BLaER1 (cell line): ENCODE measurements around the gene ECE1.

Experiments used
- H3K27ac ChIP-seq: shearing (Covaris generic); formaldehyde crosslinking; 2 replicates; pipeline ENCODE4 v1.8.1; 2022
- H3K27me3 ChIP-seq: shearing (Covaris generic); formaldehyde crosslinking; 2 replicates; pipeline ENCODE4 v1.8.1; 2022
- H3K36me3 ChIP-seq: shearing (Covaris generic); formaldehyde crosslinking; 2 replicates; pipeline ENCODE4 v1.8.1; 2022
- H3K4me1 ChIP-seq: shearing (Covaris generic); formaldehyde crosslinking; 2 replicates; pipeline ENCODE4 v1.8.1; 2022
- H3K4me2 ChIP-seq: shearing (Covaris generic); formaldehyde crosslinking; 2 replicates; pipeline ENCODE4 v1.8.1; 2022
- H3K4me3 ChIP-seq: shearing (Covaris generic); formaldehyde crosslinking; 2 replicates; pipeline ENCODE4 v1.8.1; 2022
- H3K9ac ChIP-seq: shearing (Covaris generic); formaldehyde crosslinking; 2 replicates; pipeline ENCODE4 v1.8.1; 2022
- H3K9me3 ChIP-seq: shearing (Covaris generic); formaldehyde crosslinking; 2 replicates; pipeline ENCODE4 v1.8.1; 2022
- H4K20me1 ChIP-seq: shearing (Covaris generic); formaldehyde crosslinking; 2 replicates; pipeline ENCODE4 v1.8.1; 2022
- Cebpa-rat ChIP-seq: shearing (Covaris generic); IDR thresholded peaks from 2 replicates; pipeline ENCODE4 v1.8.1; 2022

ECE1 gene

GRCh38 chr1:21301794-21302440, 11.7 kb upstream of the ECE1 start:
- Histone ChIP-seq H4K20me1 (no peaks in the 10 kb centered on the region), H3K4me1 (peaks cover 54% of the 10 kb centered on the region), H3K4me2 (no peak overlapping the region), H3K9ac (no peak overlapping the region), H3K4me3 (no peak overlapping the region), H3K36me3 (no peaks in the 10 kb centered on the region), H3K9me3 (no peaks in the 10 kb centered on the region), H3K27ac (no peak overlapping the region), H3K27me3 (no peaks in the 10 kb centered on the region)
- TF ChIP-seq Cebpa-rat: no peak

GRCh38 chr1:21300774-21301173, 10.5 kb upstream of the ECE1 start:
- Histone ChIP-seq H3K9ac (no peak overlapping the region), H3K27ac (no peak overlapping the region), H3K27me3 (no peaks in the 10 kb centered on the region), H3K36me3 (no peaks in the 10 kb centered on the region), H3K4me3 (no peak overlapping the region), H4K20me1 (no peaks in the 10 kb centered on the region), H3K4me1 (peaks cover 64% of the 10 kb centered on the region), H3K4me2 (peak overlapping the region; percentile 75; the same call in 1 of the 2 replicates), H3K9me3 (no peaks in the 10 kb centered on the region)
- TF ChIP-seq Cebpa-rat: no peak

- peak overlapping the region; percentile 75 for H3K4me2 ChIP-seq
Measured at GRCh38 chr1:21299780-21300395, 9.6 kb upstream of the ECE1 start.

GRCh38 chr1:21298981-21299391, 8.7 kb upstream of the ECE1 start:
- no peak overlapping the region for H3K9ac ChIP-seq
- peaks cover 3% of the 10 kb centered on the region; the same call in 1 of the 2 replicates for H4K20me1 ChIP-seq
- TF ChIP-seq Cebpa-rat: no peak
- H3K4me3 ChIP-seq: no peak overlapping the region
- H3K27me3 ChIP-seq: no peaks in the 10 kb centered on the region
- H3K27ac ChIP-seq: peak overlapping the region; percentile 15; the same call in 1 of the 2 replicates
- H3K4me2 ChIP-seq: peak overlapping the region; percentile 75
- no peaks in the 10 kb centered on the region for H3K9me3 ChIP-seq
- H3K36me3 ChIP-seq: no peaks in the 10 kb centered on the region
- peaks cover 82% of the 10 kb centered on the region for H3K4me1 ChIP-seq

More at GRCh38 chr1:21299780-21300395, 9.6 kb upstream of the ECE1 start:
- Histone ChIP-seq H3K9ac (peak overlapping the region; percentile 45; the same call in 1 of the 2 replicates), H3K4me3 (no peak overlapping the region), H3K36me3 (no peaks in the 10 kb centered on the region), H3K27ac (peak overlapping the region; percentile 35; the same call in 1 of the 2 replicates), H3K4me1 (peaks cover 73% of the 10 kb centered on the region), H3K27me3 (no peaks in the 10 kb centered on the region), H3K9me3 (no peaks in the 10 kb centered on the region), H4K20me1 (no peaks in the 10 kb centered on the region)
- TF ChIP-seq Cebpa-rat: no peak

GRCh38 chr1:21297975-21298374, 7.7 kb upstream of the ECE1 start:
- peak overlapping the region; percentile 28; the same call in 1 of the 2 replicates for H3K27ac ChIP-seq
- H3K27me3 ChIP-seq: no peaks in the 10 kb centered on the region
- no peak overlapping the region for H3K4me3 ChIP-seq
- H3K36me3 ChIP-seq: no peaks in the 10 kb centered on the region
- peak overlapping the region; percentile 75 for H3K4me2 ChIP-seq
- no peak for TF ChIP-seq Cebpa-rat
- H3K9me3 ChIP-seq: no peaks in the 10 kb centered on the region
- H4K20me1 ChIP-seq: peaks cover 7% of the 10 kb centered on the region; the same call in 1 of the 2 replicates
- no peak overlapping the region for H3K9ac ChIP-seq
- peaks cover 86% of the 10 kb centered on the region for H3K4me1 ChIP-seq

GRCh38 chr1:21296509-21297354, 6.5 kb upstream of the ECE1 start:
- Histone ChIP-seq H3K9ac (no peak overlapping the region), H3K4me2 (peak overlapping the region; percentile 93), H3K4me1 (peaks cover 91% of the 10 kb centered on the region)

GRCh38 chr1:21295545-21295944, 5.3 kb upstream of the ECE1 start:
- no peak for TF ChIP-seq Cebpa-rat
- Histone ChIP-seq H3K4me1 (peaks cover 100% of the 10 kb centered on the region), H3K27me3 (no peaks in the 10 kb centered on the region), H3K27ac (peak overlapping the region; percentile 72; the same call in 1 of the 2 replicates), H3K36me3 (no peaks in the 10 kb centered on the region), H3K4me2 (peak overlapping the region; percentile 93), H3K9ac (no peak overlapping the region), H4K20me1 (peaks cover 7% of the 10 kb centered on the region; the same call in 1 of the 2 replicates), H3K9me3 (no peaks in the 10 kb centered on the region), H3K4me3 (no peak overlapping the region)

More at GRCh38 chr1:21296509-21297354, 6.5 kb upstream of the ECE1 start:
- no peak overlapping the region; the same call in 1 of the 2 replicates for H3K27ac ChIP-seq
- no peaks in the 10 kb centered on the region for H3K27me3 ChIP-seq
- H3K9me3 ChIP-seq: no peaks in the 10 kb centered on the region
- H3K36me3 ChIP-seq: no peaks in the 10 kb centered on the region
- TF ChIP-seq Cebpa-rat: no peak
- no peak overlapping the region for H3K4me3 ChIP-seq
- H4K20me1 ChIP-seq: peaks cover 7% of the 10 kb centered on the region; the same call in 1 of the 2 replicates

GRCh38 chr1:21295002-21295401, 4.7 kb upstream of the ECE1 start:
- no peaks in the 10 kb centered on the region for H3K36me3 ChIP-seq
- peaks cover 7% of the 10 kb centered on the region; the same call in 1 of the 2 replicates for H4K20me1 ChIP-seq
- H3K27me3 ChIP-seq: no peaks in the 10 kb centered on the region
- H3K27ac ChIP-seq: peak overlapping the region; percentile 72
- H3K9me3 ChIP-seq: no peaks in the 10 kb centered on the region
- peaks cover 98% of the 10 kb centered on the region for H3K4me1 ChIP-seq
- TF ChIP-seq Cebpa-rat: no peak
- H3K4me3 ChIP-seq: peak overlapping the region; percentile 5; the same call in 1 of the 2 replicates
- peak overlapping the region; percentile 44; the same call in 1 of the 2 replicates for H3K9ac ChIP-seq
- peak overlapping the region; percentile 93 for H3K4me2 ChIP-seq

- H3K4me1 ChIP-seq: peaks cover 95% of the 10 kb centered on the region
- H3K4me2 ChIP-seq: peak overlapping the region; percentile 93
- TF ChIP-seq Cebpa-rat: peak; percentile 26; the same call in 1 of the 2 replicates
- H4K20me1 ChIP-seq: peaks cover 7% of the 10 kb centered on the region; the same call in 1 of the 2 replicates
- no peaks in the 10 kb centered on the region for H3K9me3 ChIP-seq
- H3K36me3 ChIP-seq: no peaks in the 10 kb centered on the region
- peak overlapping the region; percentile 5; the same call in 1 of the 2 replicates for H3K4me3 ChIP-seq
- H3K27ac ChIP-seq: peak overlapping the region; percentile 72
- no peaks in the 10 kb centered on the region for H3K27me3 ChIP-seq
- peak overlapping the region; percentile 44; the same call in 1 of the 2 replicates for H3K9ac ChIP-seq
Measured at GRCh38 chr1:21294266-21294989, 4.2 kb upstream of the ECE1 start.
